AML-193 (cell line): ENCODE results near the gene BRCA1.
"Not testable (repeated sequence)": the region's sequence is repeated elsewhere in the genome, so short reads cannot be mapped to it uniquely, and the experiment has no call there.

Source experiments
- DNase-seq, 2 experiments: peaks; one replicate each; lab custom pipeline; 2025; lab: John Stamatoyannopoulos, UW

BRCA1 gene

GRCh38 chr17:43003542-43004172 is 121.5 kb downstream of the BRCA1 start:
- no peak for DNase-seq

DNA sequence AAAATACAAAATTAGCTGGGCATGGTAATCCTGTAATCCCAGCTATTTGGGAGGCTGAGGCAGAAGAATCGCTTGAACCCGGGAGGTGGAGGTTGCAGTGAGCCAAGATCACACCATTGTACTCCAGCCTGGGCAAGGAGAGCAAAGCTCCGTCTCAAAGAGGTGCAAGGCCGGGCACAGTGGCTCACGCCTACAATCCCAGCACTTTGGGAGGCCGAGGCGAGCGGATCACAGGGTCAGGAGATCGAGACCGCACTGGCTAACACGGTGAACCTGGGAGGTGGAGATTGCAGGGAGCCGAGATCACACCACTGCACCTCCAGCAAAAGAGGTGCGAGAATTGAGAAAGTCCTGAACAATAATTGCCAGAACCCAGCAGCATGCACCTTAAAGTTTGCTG is 124.3 kb downstream of the BRCA1 start:
- DNase-seq: not testable (repeated sequence)

GRCh38 chr17:42999003-42999525 is 126.1 kb downstream of the BRCA1 start:
- no peak for DNase-seq

DNA sequence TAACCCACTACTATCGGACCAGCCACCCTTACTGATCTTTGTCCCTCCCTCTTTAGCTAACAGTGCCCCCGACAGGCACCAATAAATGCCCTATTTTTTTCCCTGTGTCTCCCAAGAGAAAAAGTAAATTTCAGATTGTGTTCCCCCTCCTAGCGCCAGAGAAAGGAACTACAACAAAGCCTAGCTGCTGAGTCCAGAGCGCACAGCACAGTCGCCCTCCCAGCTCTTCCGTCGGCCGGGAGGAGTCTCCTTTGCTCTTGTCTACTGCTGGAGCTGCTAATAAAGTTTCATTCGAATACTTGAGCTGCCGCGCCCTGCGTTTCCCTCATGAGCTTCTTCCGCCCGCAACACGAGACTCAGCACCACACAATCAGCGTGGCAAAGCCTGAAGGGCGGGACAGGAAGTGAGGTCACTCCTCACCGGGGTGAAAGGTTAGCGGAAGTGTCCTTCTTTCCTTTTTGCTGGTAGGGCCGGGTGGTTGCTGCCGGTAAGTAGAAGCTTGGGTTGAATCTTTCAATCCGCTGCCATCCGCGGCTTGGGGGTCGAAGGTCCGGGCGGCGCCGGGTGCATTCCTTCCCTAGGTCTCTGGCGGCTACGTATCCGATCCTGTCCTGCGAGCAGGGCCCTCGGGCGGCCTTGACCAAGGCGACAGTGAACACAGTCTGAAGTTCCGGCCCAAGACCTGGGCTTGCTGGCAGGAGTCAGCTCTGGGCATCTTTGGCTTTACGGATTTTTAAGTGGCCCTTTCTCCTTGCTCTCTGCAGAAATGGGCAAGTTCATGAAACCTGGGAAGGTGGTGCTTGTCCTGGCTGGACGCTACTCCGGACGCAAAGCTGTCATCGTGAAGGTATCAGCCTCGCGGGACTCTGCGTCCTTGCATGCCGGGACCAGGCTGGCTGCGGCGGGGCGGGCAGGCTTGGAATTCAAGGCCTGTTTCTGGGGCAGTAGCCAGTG is 126.9 kb downstream of the BRCA1 start, which contains the start of gene RPL27:
Gene RPL27 (plus strand): TSS at position 436 of the 955 bp plus-strand sequence. CDS start 332 bp downstream, at position 768.
- peak; percentile 100 for DNase-seq

DNA sequence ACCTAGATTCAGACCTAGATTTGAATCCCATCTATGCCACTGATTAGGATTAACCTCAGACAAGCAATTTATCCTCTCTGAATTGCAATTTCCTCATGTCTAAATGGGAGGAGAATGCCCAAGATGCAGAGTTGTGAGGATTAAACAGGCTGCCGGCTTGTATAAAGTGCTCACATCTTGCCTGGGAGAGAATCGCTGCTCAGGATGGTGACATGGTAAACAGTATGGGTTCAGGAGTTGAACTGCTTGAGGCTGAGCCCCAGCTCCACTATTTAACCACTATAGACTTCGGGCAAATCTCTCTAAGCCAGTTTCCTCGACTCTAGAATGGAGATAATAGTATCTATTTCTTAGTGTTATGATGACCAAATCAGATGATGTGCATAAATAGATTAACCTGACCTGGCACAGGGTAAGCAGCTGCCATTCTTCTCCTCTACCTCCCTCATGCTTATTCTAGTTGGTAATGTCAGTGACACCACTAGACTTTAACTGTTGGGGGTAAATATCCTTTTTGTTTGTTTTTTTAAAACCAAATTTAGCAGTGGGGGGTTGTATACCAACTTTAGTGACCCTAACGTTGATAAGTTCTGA is 127.7 kb downstream of the BRCA1 start:
- DNase-seq: peak; percentile 48 to 66
